GM13977 (cell line): Measurements from ENCODE around the gene SLC24A1.

Experiments used
- DNase-seq: peaks from one replicate; pipeline ENCODE4 v3.0.0; 2012; ENCODE audit warnings: low spot score
- in situ Hi-C: fragments of 300-500 bp; cut with MboI; formaldehyde crosslinking; loops from one replicate; pipeline ENCODE4 v1.12.0; 2022; ENCODE audit warnings: low sequenced_read_pairs, low pct_unique_long_range_greater_than_20kb, mixed read lengths, inconsistent platforms; ENCODE audit not compliant: unreplicated experiment
- TF ChIP-seq, protein P1 (sequence below): IDR thresholded peaks from 2 replicates; pipeline ENCODE4 v1.5.1; 2012; ENCODE audit warnings: mild to moderate bottlenecking, control low read depth; ENCODE audit not compliant: insufficient read depth; ENCODE audit errors: extremely low read depth, missing control alignments

SLC24A1 gene

GRCh38 chr15:65695081-65695480, 73.3 kb downstream of the SLC24A1 start:
- in situ Hi-C loops, result no loop called here
- TF ChIP-seq, protein P1, sequence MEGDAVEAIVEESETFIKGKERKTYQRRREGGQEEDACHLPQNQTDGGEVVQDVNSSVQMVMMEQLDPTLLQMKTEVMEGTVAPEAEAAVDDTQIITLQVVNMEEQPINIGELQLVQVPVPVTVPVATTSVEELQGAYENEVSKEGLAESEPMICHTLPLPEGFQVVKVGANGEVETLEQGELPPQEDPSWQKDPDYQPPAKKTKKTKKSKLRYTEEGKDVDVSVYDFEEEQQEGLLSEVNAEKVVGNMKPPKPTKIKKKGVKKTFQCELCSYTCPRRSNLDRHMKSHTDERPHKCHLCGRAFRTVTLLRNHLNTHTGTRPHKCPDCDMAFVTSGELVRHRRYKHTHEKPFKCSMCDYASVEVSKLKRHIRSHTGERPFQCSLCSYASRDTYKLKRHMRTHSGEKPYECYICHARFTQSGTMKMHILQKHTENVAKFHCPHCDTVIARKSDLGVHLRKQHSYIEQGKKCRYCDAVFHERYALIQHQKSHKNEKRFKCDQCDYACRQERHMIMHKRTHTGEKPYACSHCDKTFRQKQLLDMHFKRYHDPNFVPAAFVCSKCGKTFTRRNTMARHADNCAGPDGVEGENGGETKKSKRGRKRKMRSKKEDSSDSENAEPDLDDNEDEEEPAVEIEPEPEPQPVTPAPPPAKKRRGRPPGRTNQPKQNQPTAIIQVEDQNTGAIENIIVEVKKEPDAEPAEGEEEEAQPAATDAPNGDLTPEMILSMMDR, result no peak
- DNase-seq, result no peak
